ENCODE data around the gene GLI2. TPM values are rescaled to one million over a fixed set of nuclear protein-coding genes. Genes with fewer than 3 reads are reported as not detected.

GLI2 gene
- total and polyA plus RNA-seq, 2 experiments from 2014 or later, result 53.6 to 57.0 TPM

DNA sequence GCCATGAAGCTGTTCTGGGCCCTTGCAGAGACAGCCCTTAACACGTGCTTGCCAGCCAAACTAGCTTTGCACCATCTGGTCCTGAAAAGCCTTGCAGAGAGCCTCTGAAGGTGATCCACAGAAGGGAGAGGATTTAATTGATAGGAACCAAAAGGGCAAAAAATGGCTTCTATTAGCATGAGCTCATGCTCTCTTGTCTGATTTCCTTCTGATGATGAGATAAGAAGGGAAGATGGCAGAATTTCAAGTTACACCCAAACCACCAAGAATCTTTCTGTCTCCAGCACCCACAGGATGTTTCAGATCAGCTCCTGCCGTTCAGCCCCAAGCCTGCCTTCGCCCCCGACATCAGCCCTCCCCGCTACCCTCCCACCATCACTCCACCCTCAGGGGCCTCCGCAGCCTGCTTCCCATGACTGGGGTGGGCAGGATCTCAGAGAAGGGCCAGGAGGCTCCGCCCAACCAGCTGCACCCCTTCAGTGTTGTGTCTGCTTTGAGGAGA, 23.4 kb upstream of the GLI2 start (continued):
- TF ChIP-seq, protein P1, sequence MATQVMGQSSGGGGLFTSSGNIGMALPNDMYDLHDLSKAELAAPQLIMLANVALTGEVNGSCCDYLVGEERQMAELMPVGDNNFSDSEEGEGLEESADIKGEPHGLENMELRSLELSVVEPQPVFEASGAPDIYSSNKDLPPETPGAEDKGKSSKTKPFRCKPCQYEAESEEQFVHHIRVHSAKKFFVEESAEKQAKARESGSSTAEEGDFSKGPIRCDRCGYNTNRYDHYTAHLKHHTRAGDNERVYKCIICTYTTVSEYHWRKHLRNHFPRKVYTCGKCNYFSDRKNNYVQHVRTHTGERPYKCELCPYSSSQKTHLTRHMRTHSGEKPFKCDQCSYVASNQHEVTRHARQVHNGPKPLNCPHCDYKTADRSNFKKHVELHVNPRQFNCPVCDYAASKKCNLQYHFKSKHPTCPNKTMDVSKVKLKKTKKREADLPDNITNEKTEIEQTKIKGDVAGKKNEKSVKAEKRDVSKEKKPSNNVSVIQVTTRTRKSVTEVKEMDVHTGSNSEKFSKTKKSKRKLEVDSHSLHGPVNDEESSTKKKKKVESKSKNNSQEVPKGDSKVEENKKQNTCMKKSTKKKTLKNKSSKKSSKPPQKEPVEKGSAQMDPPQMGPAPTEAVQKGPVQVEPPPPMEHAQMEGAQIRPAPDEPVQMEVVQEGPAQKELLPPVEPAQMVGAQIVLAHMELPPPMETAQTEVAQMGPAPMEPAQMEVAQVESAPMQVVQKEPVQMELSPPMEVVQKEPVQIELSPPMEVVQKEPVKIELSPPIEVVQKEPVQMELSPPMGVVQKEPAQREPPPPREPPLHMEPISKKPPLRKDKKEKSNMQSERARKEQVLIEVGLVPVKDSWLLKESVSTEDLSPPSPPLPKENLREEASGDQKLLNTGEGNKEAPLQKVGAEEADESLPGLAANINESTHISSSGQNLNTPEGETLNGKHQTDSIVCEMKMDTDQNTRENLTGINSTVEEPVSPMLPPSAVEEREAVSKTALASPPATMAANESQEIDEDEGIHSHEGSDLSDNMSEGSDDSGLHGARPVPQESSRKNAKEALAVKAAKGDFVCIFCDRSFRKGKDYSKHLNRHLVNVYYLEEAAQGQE (IDR thresholded peaks at IDR 0.05; ENCODE audit: unreplicated experiment), result no peak
- no peak for TF ChIP-seq JUNB (IDR thresholded peaks at IDR 0.05; ENCODE audit: unreplicated experiment)
- TF ChIP-seq STAT1 (IDR thresholded peaks at IDR 0.05; ENCODE audit: unreplicated experiment), result no peak
- TF ChIP-seq EZH2phosphoT487 (IDR thresholded peaks at IDR 0.05; ENCODE audit: unreplicated experiment), result no peak

DNA sequence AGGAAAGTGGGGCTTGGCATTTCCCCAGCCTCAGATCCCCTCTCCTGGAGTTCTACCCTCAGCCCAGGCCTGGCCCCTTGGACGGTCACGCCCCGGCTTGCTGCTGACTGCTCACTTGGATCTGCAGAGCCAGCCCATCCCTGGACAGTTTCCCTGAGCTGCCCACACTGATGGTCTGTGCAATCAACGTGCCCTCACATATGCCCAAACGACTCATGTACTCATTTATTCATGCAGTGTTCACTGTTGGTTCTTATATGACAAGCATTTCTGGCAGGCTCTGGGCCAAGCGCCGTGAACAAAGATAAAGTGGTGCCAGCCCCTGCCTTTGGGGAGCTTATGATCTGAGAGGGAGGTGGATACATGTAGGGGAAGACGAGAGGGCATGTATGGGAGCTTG, 20.3 kb upstream of the GLI2 start:
- Histone ChIP-seq H3K36me3 (ENCODE audit: insufficient read depth) (no peaks in the 10 kb centered on the region; the same call in 1 of the 2 replicates), H3K4me2 (no peak overlapping the region), H3K27me3 (ENCODE audit: insufficient read depth) (peaks cover 6% of the 10 kb centered on the region; the same call in 1 of the 2 replicates), H3K4me3 (no peak overlapping the region), H3K27ac (ENCODE audit: low read depth) (no peak overlapping the region), H2AFZ (no peak overlapping the region), H3K79me2 (replicated peaks; ENCODE audit: insufficient read depth) (no peaks in the 10 kb centered on the region), H3K4me1 (ENCODE audit: insufficient read depth) (peaks cover 38% of the 10 kb centered on the region), H3F3A (replicated peaks; ENCODE audit: low read depth) (peaks cover 15% of the 10 kb centered on the region), H4K20me1 (replicated peaks; ENCODE audit: insufficient read depth) (no peaks in the 10 kb centered on the region), H3K9me2 (ENCODE audit: insufficient read depth) (0 out of 2 replicates have a peak, but pooled peaks cover 5% of the 10 kb centered on the region)
- H3K36me3 Mint-ChIP-seq (ENCODE audit: low read depth), result no peaks in the 10 kb centered on the region
- H3K27me3 Mint-ChIP-seq (ENCODE audit: insufficient read depth, low read depth, poor library complexity), result peaks cover 30% of the 10 kb centered on the region
- H3K27ac Mint-ChIP-seq, result no peak overlapping the region
- ATAC-seq, result no peak
- peaks cover 38% of the 10 kb centered on the region for H3K4me1 Mint-ChIP-seq
- no peak for DNase-seq (ENCODE audit: low spot score)
- H3K4me3 Mint-ChIP-seq, result no peak overlapping the region
- H3K9me3 Mint-ChIP-seq, result no peaks in the 10 kb centered on the region
- TF ChIP-seq, protein P2, sequence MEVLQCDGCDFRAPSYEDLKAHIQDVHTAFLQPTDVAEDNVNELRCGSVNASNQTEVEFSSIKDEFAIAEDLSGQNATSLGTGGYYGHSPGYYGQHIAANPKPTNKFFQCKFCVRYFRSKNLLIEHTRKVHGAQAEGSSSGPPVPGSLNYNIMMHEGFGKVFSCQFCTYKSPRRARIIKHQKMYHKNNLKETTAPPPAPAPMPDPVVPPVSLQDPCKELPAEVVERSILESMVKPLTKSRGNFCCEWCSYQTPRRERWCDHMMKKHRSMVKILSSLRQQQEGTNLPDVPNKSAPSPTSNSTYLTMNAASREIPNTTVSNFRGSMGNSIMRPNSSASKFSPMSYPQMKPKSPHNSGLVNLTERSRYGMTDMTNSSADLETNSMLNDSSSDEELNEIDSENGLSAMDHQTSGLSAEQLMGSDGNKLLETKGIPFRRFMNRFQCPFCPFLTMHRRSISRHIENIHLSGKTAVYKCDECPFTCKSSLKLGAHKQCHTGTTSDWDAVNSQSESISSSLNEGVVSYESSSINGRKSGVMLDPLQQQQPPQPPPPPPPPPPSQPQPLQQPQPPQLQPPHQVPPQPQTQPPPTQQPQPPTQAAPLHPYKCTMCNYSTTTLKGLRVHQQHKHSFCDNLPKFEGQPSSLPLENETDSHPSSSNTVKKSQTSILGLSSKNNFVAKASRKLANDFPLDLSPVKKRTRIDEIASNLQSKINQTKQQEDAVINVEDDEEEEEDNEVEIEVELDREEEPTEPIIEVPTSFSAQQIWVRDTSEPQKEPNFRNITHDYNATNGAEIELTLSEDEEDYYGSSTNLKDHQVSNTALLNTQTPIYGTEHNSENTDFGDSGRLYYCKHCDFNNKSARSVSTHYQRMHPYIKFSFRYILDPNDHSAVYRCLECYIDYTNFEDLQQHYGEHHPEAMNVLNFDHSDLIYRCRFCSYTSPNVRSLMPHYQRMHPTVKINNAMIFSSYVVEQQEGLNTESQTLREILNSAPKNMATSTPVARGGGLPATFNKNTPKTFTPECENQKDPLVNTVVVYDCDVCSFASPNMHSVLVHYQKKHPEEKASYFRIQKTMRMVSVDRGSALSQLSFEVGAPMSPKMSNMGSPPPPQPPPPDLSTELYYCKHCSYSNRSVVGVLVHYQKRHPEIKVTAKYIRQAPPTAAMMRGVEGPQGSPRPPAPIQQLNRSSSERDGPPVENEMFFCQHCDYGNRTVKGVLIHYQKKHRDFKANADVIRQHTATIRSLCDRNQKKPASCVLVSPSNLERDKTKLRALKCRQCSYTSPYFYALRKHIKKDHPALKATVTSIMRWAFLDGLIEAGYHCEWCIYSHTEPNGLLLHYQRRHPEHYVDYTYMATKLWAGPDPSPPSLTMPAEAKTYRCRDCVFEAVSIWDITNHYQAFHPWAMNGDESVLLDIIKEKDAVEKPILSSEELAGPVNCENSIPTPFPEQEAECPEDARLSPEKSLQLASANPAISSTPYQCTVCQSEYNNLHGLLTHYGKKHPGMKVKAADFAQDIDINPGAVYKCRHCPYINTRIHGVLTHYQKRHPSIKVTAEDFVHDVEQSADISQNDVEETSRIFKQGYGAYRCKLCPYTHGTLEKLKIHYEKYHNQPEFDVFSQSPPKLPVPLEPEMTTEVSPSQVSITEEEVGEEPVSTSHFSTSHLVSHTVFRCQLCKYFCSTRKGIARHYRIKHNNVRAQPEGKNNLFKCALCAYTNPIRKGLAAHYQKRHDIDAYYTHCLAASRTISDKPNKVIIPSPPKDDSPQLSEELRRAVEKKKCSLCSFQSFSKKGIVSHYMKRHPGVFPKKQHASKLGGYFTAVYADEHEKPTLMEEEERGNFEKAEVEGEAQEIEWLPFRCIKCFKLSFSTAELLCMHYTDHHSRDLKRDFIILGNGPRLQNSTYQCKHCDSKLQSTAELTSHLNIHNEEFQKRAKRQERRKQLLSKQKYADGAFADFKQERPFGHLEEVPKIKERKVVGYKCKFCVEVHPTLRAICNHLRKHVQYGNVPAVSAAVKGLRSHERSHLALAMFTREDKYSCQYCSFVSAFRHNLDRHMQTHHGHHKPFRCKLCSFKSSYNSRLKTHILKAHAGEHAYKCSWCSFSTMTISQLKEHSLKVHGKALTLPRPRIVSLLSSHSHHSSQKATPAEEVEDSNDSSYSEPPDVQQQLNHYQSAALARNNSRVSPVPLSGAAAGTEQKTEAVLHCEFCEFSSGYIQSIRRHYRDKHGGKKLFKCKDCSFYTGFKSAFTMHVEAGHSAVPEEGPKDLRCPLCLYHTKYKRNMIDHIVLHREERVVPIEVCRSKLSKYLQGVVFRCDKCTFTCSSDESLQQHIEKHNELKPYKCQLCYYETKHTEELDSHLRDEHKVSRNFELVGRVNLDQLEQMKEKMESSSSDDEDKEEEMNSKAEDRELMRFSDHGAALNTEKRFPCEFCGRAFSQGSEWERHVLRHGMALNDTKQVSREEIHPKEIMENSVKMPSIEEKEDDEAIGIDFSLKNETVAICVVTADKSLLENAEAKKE (CRISPR knock-in tag; IDR thresholded peaks at IDR 0.05), result no peak
- TF ChIP-seq ZNF114 (CRISPR knock-in tag; IDR thresholded peaks at IDR 0.05), result no peak
- no peak for TF ChIP-seq JUNB (IDR thresholded peaks at IDR 0.05; ENCODE audit: unreplicated experiment)
- TF ChIP-seq ZNF331 (CRISPR knock-in tag; IDR thresholded peaks at IDR 0.05; ENCODE audit: low read depth), result no peak
- TF ChIP-seq CREB1 (CRISPR knock-in tag; IDR thresholded peaks at IDR 0.05; ENCODE audit: low read depth), result no peak
- TF ChIP-seq, protein P3, sequence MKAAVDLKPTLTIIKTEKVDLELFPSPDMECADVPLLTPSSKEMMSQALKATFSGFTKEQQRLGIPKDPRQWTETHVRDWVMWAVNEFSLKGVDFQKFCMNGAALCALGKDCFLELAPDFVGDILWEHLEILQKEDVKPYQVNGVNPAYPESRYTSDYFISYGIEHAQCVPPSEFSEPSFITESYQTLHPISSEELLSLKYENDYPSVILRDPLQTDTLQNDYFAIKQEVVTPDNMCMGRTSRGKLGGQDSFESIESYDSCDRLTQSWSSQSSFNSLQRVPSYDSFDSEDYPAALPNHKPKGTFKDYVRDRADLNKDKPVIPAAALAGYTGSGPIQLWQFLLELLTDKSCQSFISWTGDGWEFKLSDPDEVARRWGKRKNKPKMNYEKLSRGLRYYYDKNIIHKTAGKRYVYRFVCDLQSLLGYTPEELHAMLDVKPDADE (IDR thresholded peaks at IDR 0.05), result no peak
- no peak for TF ChIP-seq POLR2AphosphoS5 (IDR thresholded peaks at IDR 0.05; ENCODE audit: low read depth)
- no peak for TF ChIP-seq EZH2phosphoT487 (IDR thresholded peaks at IDR 0.05; ENCODE audit: unreplicated experiment)
- TF ChIP-seq, protein P4, sequence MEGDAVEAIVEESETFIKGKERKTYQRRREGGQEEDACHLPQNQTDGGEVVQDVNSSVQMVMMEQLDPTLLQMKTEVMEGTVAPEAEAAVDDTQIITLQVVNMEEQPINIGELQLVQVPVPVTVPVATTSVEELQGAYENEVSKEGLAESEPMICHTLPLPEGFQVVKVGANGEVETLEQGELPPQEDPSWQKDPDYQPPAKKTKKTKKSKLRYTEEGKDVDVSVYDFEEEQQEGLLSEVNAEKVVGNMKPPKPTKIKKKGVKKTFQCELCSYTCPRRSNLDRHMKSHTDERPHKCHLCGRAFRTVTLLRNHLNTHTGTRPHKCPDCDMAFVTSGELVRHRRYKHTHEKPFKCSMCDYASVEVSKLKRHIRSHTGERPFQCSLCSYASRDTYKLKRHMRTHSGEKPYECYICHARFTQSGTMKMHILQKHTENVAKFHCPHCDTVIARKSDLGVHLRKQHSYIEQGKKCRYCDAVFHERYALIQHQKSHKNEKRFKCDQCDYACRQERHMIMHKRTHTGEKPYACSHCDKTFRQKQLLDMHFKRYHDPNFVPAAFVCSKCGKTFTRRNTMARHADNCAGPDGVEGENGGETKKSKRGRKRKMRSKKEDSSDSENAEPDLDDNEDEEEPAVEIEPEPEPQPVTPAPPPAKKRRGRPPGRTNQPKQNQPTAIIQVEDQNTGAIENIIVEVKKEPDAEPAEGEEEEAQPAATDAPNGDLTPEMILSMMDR (conservative IDR thresholded peaks at IDR 0.05; ENCODE audit: low read depth in 2 of 2), result no peak
- no peak for TF ChIP-seq EZH2 (IDR thresholded peaks at IDR 0.05; ENCODE audit: low read depth, unreplicated experiment)
- TF ChIP-seq STAT1 (IDR thresholded peaks at IDR 0.05; ENCODE audit: unreplicated experiment), result no peak
- no peak for TF ChIP-seq NANOG (IDR thresholded peaks at IDR 0.05; ENCODE audit: borderline replicate concordance)
